Thyroid gland (tissue), 4 donors: Measurements from ENCODE around the gene UBE2O.

Experiments
- CTCF ChIP-seq, 6 experiments: fragments of 200-600 bp in 3 of 6; fragments of 450-650 bp in 3 of 6; sonication (generic) in 3 of 6; IDR thresholded peaks; one replicate each; pipeline ENCODE4 v1.5.1; 2016 to 2019; ENCODE audit warnings: antibody characterized with exemption in 6 of 6, mild to moderate bottlenecking in 2 of 6, inconsistent platforms in 1 of 6, moderate library complexity in 1 of 6
- POLR2A ChIP-seq, 2 donors: fragments of 450-650 bp; IDR thresholded peaks; one replicate each; pipeline ENCODE4 v1.6.1; 2017; ENCODE audit warnings: antibody characterized with exemption in 2 of 2, mild to moderate bottlenecking in 2 of 2, moderate library complexity in 1 of 2

DNA sequence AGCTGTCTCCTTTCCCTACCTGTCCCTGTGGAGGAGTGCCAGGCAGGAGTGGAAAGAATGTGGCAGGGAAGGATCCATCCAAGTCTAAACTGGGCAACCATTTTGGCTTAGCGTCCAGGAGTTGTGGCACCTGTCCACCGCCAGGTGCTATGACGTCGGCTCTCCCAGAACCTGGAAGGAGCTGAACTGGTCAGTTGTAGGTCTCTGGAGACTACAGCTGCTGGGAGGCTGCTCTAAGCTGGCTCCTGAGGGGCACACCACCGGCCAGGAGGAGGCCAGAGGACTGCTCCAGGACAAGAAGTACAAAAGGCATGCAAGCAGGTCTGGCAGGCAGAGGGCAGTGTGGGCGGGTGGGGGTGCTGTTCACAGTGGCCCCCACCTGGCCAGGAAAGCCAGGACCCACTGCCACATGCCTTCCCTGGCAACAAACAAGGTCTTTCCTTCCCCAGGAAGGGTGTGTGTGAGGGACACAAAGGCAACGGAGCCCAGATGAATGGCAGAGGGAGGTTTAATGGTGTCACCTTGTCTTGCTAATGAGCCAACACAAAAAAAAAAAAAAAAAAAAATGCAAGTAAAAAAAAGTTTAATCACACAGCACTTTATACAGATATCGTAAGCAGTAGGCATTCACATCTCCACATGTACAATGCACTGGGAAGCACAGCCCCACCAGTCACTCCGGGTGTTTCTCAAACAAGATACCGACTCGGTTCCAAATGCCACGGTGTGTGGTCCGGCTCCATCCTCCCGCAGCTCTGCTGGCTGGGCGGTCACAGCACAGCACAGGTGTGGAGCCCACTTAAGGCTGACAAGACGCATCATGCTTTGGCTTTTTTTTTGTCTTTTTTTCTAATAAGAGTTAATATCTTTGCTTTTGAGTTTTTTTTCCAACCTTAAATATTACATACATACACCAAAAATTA is 63.7 kb downstream of the UBE2O start:
- TF ChIP-seq POLR2A (IDR thresholded peaks at IDR 0.05) (no peak), CTCF (IDR thresholded peaks at IDR 0.05) (no peak)
